Activated T-helper 2 cell treated with anti-CD3 and anti-CD28 coated beads, Interferon-gamma antibody, Interleukin-2, Interleukin-4, amounts not matched to agents 10 μg/mL and 5 μg/mL and 100 μg/mL, durations not matched to agents 14 hours and 24 hours and 36 hours (primary cell): ENCODE data around the gene MRPS18B. TPM values are rescaled to one million over a fixed set of nuclear protein-coding genes. Genes with fewer than 3 reads are reported as not detected.
A peak's percentile ranks its signal among the peaks of the same experiment; 100 is the strongest.

Experiments
- DNase-seq: peaks from one replicate; pipeline ENCODE4 v3.0.0; 2021; ENCODE audit warnings: low spot score
- H3K27ac Mint-ChIP-seq: one replicate; pipeline ENCODE4 v1.8.0; 2021; ENCODE audit warnings: mixed read lengths
- H3K27me3 Mint-ChIP-seq: one replicate; pipeline ENCODE4 v1.8.0; 2021; ENCODE audit warnings: low read depth, mixed read lengths
- H3K36me3 Mint-ChIP-seq: one replicate; pipeline ENCODE4 v1.8.0; 2021; ENCODE audit warnings: low read depth, mixed read lengths
- H3K4me1 Mint-ChIP-seq: one replicate; pipeline ENCODE4 v1.8.0; 2021; ENCODE audit warnings: low read depth, mixed read lengths
- H3K4me3 Mint-ChIP-seq: one replicate; pipeline ENCODE4 v1.8.0; 2021; ENCODE audit warnings: low read depth, mild to moderate bottlenecking, moderate library complexity, mixed read lengths
- H3K9me3 Mint-ChIP-seq: one replicate; pipeline ENCODE4 v1.8.0; 2021; ENCODE audit warnings: mixed read lengths
- intact Hi-C: fragments of 100-400 bp; cut with micrococcal nuclease; formaldehyde crosslinking; loops from one replicate; pipeline ENCODE4 v1.15.1; 2023
- total RNA-seq: library from RNA; stranded (reverse); gene quantifications from 2 replicates; pipeline ENCODE4 v1.2.3, GENCODE V29; 2022

The MRPS18B gene
- total RNA-seq, 1 donor from 2014 or later = 74.9 TPM

GRCh38 chr6:30619561-30619960 is 1.9 kb downstream of the MRPS18B start:
- intact Hi-C loops = loop anchor here (5.0 to 10.0 kb wide), 2 partner anchors 653 to 925 kb away; partner anchors contain the start of genes ATP6V1G2, DDX39B, HLA-C and NFKBIL1
- Mint-ChIP-seq H3K27ac (peak overlapping the region; percentile 17), H3K36me3 (peaks cover 64% of the 10 kb centered on the region), H3K27me3 (peaks cover 3% of the 10 kb centered on the region), H3K4me1 (peaks cover 9% of the 10 kb centered on the region), H3K9me3 (no peaks in the 10 kb centered on the region), H3K4me3 (peak overlapping the region; percentile 96)
- DNase-seq = no peak

GRCh38 chr6:30625511-30625910 is 7.9 kb downstream of the MRPS18B start:
- H3K27ac Mint-ChIP-seq = peak overlapping the region; percentile 98
- H3K36me3 Mint-ChIP-seq = peaks cover 52% of the 10 kb centered on the region
- H3K9me3 Mint-ChIP-seq = no peaks in the 10 kb centered on the region
- intact Hi-C loops = no loop called here
- H3K4me1 Mint-ChIP-seq = peaks cover 26% of the 10 kb centered on the region
- no peak for DNase-seq
- H3K27me3 Mint-ChIP-seq = no peaks in the 10 kb centered on the region
- H3K4me3 Mint-ChIP-seq = no peak overlapping the region

GRCh38 chr6:30626484-30627366 is 9.1 kb downstream of the MRPS18B start, which contains the start of gene ATAT1:
Gene ATAT1 (plus strand): TSS chr6:30626874.
- H3K4me1 Mint-ChIP-seq = peaks cover 26% of the 10 kb centered on the region
- peak within 1 kb of the TSS; percentile 96 for H3K4me3 Mint-ChIP-seq
- H3K9me3 Mint-ChIP-seq = no peaks in the 10 kb centered on the region
- DNase-seq = peak; percentile 83
- H3K27me3 Mint-ChIP-seq = no peaks in the 10 kb centered on the region
- peaks cover 49% of the 10 kb centered on the region for H3K36me3 Mint-ChIP-seq
- intact Hi-C loops = loop anchor here (1.0 kb wide), 2 partner anchors 8 to 21 kb away; partner anchors contain the start of gene C6orf136
- H3K27ac Mint-ChIP-seq = peak within 1 kb of the TSS; percentile 98

GRCh38 chr6:30635834-30636233 is 18.2 kb downstream of the MRPS18B start:
- intact Hi-C loops = no loop called here
- H3K9me3 Mint-ChIP-seq = no peaks in the 10 kb centered on the region
- DNase-seq = no peak
- H3K4me1 Mint-ChIP-seq = peaks cover 6% of the 10 kb centered on the region
- H3K27ac Mint-ChIP-seq = no peak overlapping the region
- H3K4me3 Mint-ChIP-seq = no peak overlapping the region
- no peaks in the 10 kb centered on the region for H3K27me3 Mint-ChIP-seq
- peaks cover 32% of the 10 kb centered on the region for H3K36me3 Mint-ChIP-seq

- peaks cover 34% of the 10 kb centered on the region for H3K36me3 Mint-ChIP-seq
- DNase-seq = no peak
- intact Hi-C loops = no loop called here
- no peak overlapping the region for H3K27ac Mint-ChIP-seq
- peaks cover 8% of the 10 kb centered on the region for H3K4me1 Mint-ChIP-seq
- H3K27me3 Mint-ChIP-seq = no peaks in the 10 kb centered on the region
- no peaks in the 10 kb centered on the region for H3K9me3 Mint-ChIP-seq
- H3K4me3 Mint-ChIP-seq = no peak overlapping the region
These were observed 22.8 kb downstream of the MRPS18B start for GRCh38 chr6:30640481-30640880.

GRCh38 chr6:30641048-30641447 is 23.4 kb downstream of the MRPS18B start:
- H3K27ac Mint-ChIP-seq = no peak overlapping the region
- no peak for DNase-seq
- H3K9me3 Mint-ChIP-seq = no peaks in the 10 kb centered on the region
- H3K27me3 Mint-ChIP-seq = no peaks in the 10 kb centered on the region
- H3K36me3 Mint-ChIP-seq = peaks cover 34% of the 10 kb centered on the region
- intact Hi-C loops = no loop called here
- H3K4me3 Mint-ChIP-seq = no peak overlapping the region
- H3K4me1 Mint-ChIP-seq = peaks cover 13% of the 10 kb centered on the region

- intact Hi-C loops = no loop called here
- Mint-ChIP-seq H3K9me3 (no peaks in the 10 kb centered on the region), H3K4me1 (peaks cover 26% of the 10 kb centered on the region), H3K27ac (no peak overlapping the region), H3K4me3 (no peak overlapping the region), H3K27me3 (no peaks in the 10 kb centered on the region), H3K36me3 (peaks cover 35% of the 10 kb centered on the region)
- DNase-seq = no peak
These were observed 26.0 kb downstream of the MRPS18B start for GRCh38 chr6:30643656-30644055.

- H3K27ac Mint-ChIP-seq = no peak overlapping the region
- H3K4me1 Mint-ChIP-seq = peaks cover 26% of the 10 kb centered on the region
- DNase-seq = no peak
- no peaks in the 10 kb centered on the region for H3K9me3 Mint-ChIP-seq
- intact Hi-C loops = no loop called here
- H3K27me3 Mint-ChIP-seq = no peaks in the 10 kb centered on the region
- H3K4me3 Mint-ChIP-seq = no peak overlapping the region
- peaks cover 39% of the 10 kb centered on the region for H3K36me3 Mint-ChIP-seq
These were observed 27.1 kb downstream of the MRPS18B start for GRCh38 chr6:30644769-30645168.

GRCh38 chr6:30645989-30646388 is 28.3 kb downstream of the MRPS18B start:
- peaks cover 22% of the 10 kb centered on the region for H3K4me1 Mint-ChIP-seq
- H3K9me3 Mint-ChIP-seq = no peaks in the 10 kb centered on the region
- peak overlapping the region; percentile 88 for H3K4me3 Mint-ChIP-seq
- DNase-seq = no peak
- H3K27ac Mint-ChIP-seq = no peak overlapping the region
- H3K27me3 Mint-ChIP-seq = no peaks in the 10 kb centered on the region
- intact Hi-C loops = no loop called here
- peaks cover 40% of the 10 kb centered on the region for H3K36me3 Mint-ChIP-seq

- peaks cover 18% of the 10 kb centered on the region for H3K4me1 Mint-ChIP-seq
- no peaks in the 10 kb centered on the region for H3K9me3 Mint-ChIP-seq
- H3K4me3 Mint-ChIP-seq = peak within 1 kb of the TSS; percentile 88
- DNase-seq = peak; percentile 89
- H3K27ac Mint-ChIP-seq = peak within 1 kb of the TSS; percentile 89
- intact Hi-C loops = loop anchor here (1.0 kb wide), 5 partner anchors 20 to 89 kb away; partner anchors contain the start of genes ATAT1, DHX16, MDC1 and MRPS18B
- no peaks in the 10 kb centered on the region for H3K27me3 Mint-ChIP-seq
- peaks cover 38% of the 10 kb centered on the region for H3K36me3 Mint-ChIP-seq
These were observed 29.0 kb downstream of the MRPS18B start, which contains the start of gene C6orf136 for GRCh38 chr6:30646450-30647241. Gene C6orf136 (plus strand): TSS chr6:30647133. CDS start chr6:30647232, 99 bp downstream.

GRCh38 chr6:30647242-30648116 is 29.8 kb downstream of the MRPS18B start:
- Mint-ChIP-seq H3K36me3 (peaks cover 43% of the 10 kb centered on the region), H3K4me1 (peaks cover 18% of the 10 kb centered on the region), H3K27me3 (no peaks in the 10 kb centered on the region), H3K9me3 (no peaks in the 10 kb centered on the region), H3K27ac (peak overlapping the region; percentile 89), H3K4me3 (peak overlapping the region; percentile 88)
- DNase-seq = peak; percentile 72
- intact Hi-C loops = loop anchor here (1.0 kb wide), 5 partner anchors 21 to 90 kb away; partner anchors contain the start of genes ATAT1, DHX16, MDC1 and MRPS18B

- DNase-seq = no peak
- Mint-ChIP-seq H3K27ac (no peak overlapping the region), H3K4me1 (peaks cover 13% of the 10 kb centered on the region), H3K4me3 (no peak overlapping the region), H3K9me3 (no peaks in the 10 kb centered on the region), H3K36me3 (peaks cover 49% of the 10 kb centered on the region), H3K27me3 (no peaks in the 10 kb centered on the region)
- intact Hi-C loops = no loop called here
These were observed 33.5 kb downstream of the MRPS18B start for GRCh38 chr6:30651143-30651542.
